ENCODE data around the gene PHF1. TPM values are rescaled to one million over a fixed set of nuclear protein-coding genes. Genes with fewer than 3 reads are reported as not detected.

The PHF1 gene
- polyA plus RNA-seq, 1 donor from 2014 or later, result 102 TPM

- Histone ChIP-seq H3K36me3 (ENCODE audit: insufficient read depth, low read length) (no peaks in the 10 kb centered on the region), H3K79me2 (replicated peaks; ENCODE audit: insufficient read depth, low read length) (peaks cover 42% of the 10 kb centered on the region), H3K9me2 (ENCODE audit: insufficient read depth, low read length) (no peaks in the 10 kb centered on the region), H3K4me2 (ENCODE audit: low read length) (no peak overlapping the region), H3K27ac (ENCODE audit: low read length) (no peak overlapping the region), H3K9ac (ENCODE audit: low read length) (no peak overlapping the region), H3F3A (ENCODE audit: insufficient read depth, low read length, poor library complexity, severe bottlenecking) (no peaks in the 10 kb centered on the region), H3K9me3 (ENCODE audit: low read length) (no peaks in the 10 kb centered on the region), H4K20me1 (ENCODE audit: insufficient read depth) (no peaks in the 10 kb centered on the region), H2AFZ (ENCODE audit: low read depth, low read length) (no peak overlapping the region), H3K4me3 (ENCODE audit: low read length) (peak overlapping the region; percentile 87), H3K27me3 (ENCODE audit: insufficient read depth, low read depth, low read length) (no peaks in the 10 kb centered on the region)
- TF ChIP-seq RAD21 (conservative IDR thresholded peaks at IDR 0.05), result no peak
- TF ChIP-seq EZH2 (IDR thresholded peaks at IDR 0.05; ENCODE audit: borderline replicate concordance, insufficient read depth, low read length, poor library complexity, severe bottlenecking), result no peak
- TF ChIP-seq SMC3 (conservative IDR thresholded peaks at IDR 0.05; ENCODE audit: poor library complexity), result no peak
- TF ChIP-seq CTCF (IDR thresholded peaks at IDR 0.05; ENCODE audit: poor library complexity, severe bottlenecking), result no peak
- no peak for TF ChIP-seq EP300 (conservative IDR thresholded peaks at IDR 0.05; ENCODE audit: poor library complexity, severe bottlenecking)
- TF ChIP-seq TAF1 (IDR thresholded peaks at IDR 0.05; ENCODE audit: low read depth), result no peak
- TF ChIP-seq POLR2AphosphoS5 (IDR thresholded peaks at IDR 0.05), result no peak
- no peak for TF ChIP-seq MXI1 (conservative IDR thresholded peaks at IDR 0.05; ENCODE audit: poor library complexity, severe bottlenecking)
- TF ChIP-seq REST (IDR thresholded peaks at IDR 0.05; ENCODE audit: borderline replicate concordance), result no peak
Measured at GRCh38 chr6:33432546-33432945, 21.7 kb downstream of the PHF1 start.

- no peak overlapping the region for H2AFZ ChIP-seq (ENCODE audit: low read depth, low read length)
- peak overlapping the region; percentile 49 for H3K4me3 ChIP-seq (ENCODE audit: low read length)
- H4K20me1 ChIP-seq (ENCODE audit: insufficient read depth), result no peaks in the 10 kb centered on the region
- no peak for TF ChIP-seq CTCF (IDR thresholded peaks at IDR 0.05; ENCODE audit: poor library complexity, severe bottlenecking)
- no peak for TF ChIP-seq EP300 (conservative IDR thresholded peaks at IDR 0.05; ENCODE audit: poor library complexity, severe bottlenecking)
- TF ChIP-seq POLR2AphosphoS5 (IDR thresholded peaks at IDR 0.05), result no peak
- peak overlapping the region; percentile 5 for H3K27ac ChIP-seq (ENCODE audit: low read length)
- peaks cover 42% of the 10 kb centered on the region for H3K79me2 ChIP-seq (replicated peaks; ENCODE audit: insufficient read depth, low read length)
- peak overlapping the region; percentile 31 for H3K9ac ChIP-seq (ENCODE audit: low read length)
- no peak overlapping the region for H3K4me2 ChIP-seq (ENCODE audit: low read length)
- no peaks in the 10 kb centered on the region for H3K36me3 ChIP-seq (ENCODE audit: insufficient read depth, low read length)
- H3K9me3 ChIP-seq (ENCODE audit: low read length), result no peaks in the 10 kb centered on the region
- H3F3A ChIP-seq (ENCODE audit: insufficient read depth, low read length, poor library complexity, severe bottlenecking), result no peaks in the 10 kb centered on the region
- no peaks in the 10 kb centered on the region for H3K27me3 ChIP-seq (ENCODE audit: insufficient read depth, low read depth, low read length)
- no peaks in the 10 kb centered on the region for H3K9me2 ChIP-seq (ENCODE audit: insufficient read depth, low read length)
Measured at GRCh38 chr6:33433001-33433543, 22.3 kb downstream of the PHF1 start.
